CD4-positive, alpha-beta T cell (primary cell): Measurements from ENCODE around the gene C1orf105. TPM values are rescaled to one million over a fixed set of nuclear protein-coding genes. Genes with fewer than 3 reads are reported as not detected.

Experiments
- ATAC-seq: fragments of 200-7000 bp; cut with Tn5 transposase; one replicate; pipeline ENCODE4 v1.10.0; 2022; ENCODE audit warnings: mild to moderate bottlenecking; ENCODE audit not compliant: poor library complexity
- CTCF ChIA-PET: fragments of 350-600 bp; sonication (Branson Sonifier 250); formaldehyde crosslinking; loops from one replicate; lab custom pipeline; 2021; ENCODE audit warnings: antibody characterized with exemption, inconsistent platforms; lab: Charles Lee
- POLR2A ChIA-PET: fragments of 350-600 bp; sonication (Branson Sonifier 250); formaldehyde crosslinking; loops from one replicate; lab custom pipeline; 2021; ENCODE audit warnings: antibody characterized with exemption, inconsistent platforms; lab: Charles Lee
- DNase-seq, 14 experiments: peaks; one replicate each; pipeline ENCODE4 v3.0.0-alpha.2; 2013 to 2020; ENCODE audit warnings: mixed read lengths in 2 of 14
- H3K27ac ChIP-seq, 2 donors: one replicate each; pipeline versions ENCODE4 v1.5.1 to v1.7.0; 2013; ENCODE audit warnings: low read length in 2 of 2, low read depth in 1 of 2, mild to moderate bottlenecking in 1 of 2
- H3K27me3 ChIP-seq, 2 experiments: 1 replicate in 1 of 2; 2 replicates in 1 of 2; pipeline versions ENCODE4 v1.6.1 to v1.7.0; 2013; ENCODE audit warnings: low read length in 2 of 2, control low read depth in 1 of 2, mild to moderate bottlenecking in 1 of 2, moderate library complexity in 1 of 2; ENCODE audit not compliant: insufficient read depth in 2 of 2, control insufficient read depth in 1 of 2
- H3K36me3 ChIP-seq: one replicate; pipeline ENCODE4 v1.6.1; 2013; ENCODE audit warnings: low read length, control low read depth; ENCODE audit not compliant: insufficient read depth
- H3K4me1 ChIP-seq: one replicate; pipeline ENCODE4 v1.6.1; 2013; ENCODE audit warnings: low read length, control low read depth; ENCODE audit not compliant: insufficient read depth
- H3K4me3 ChIP-seq: one replicate; pipeline ENCODE4 v1.5.1; 2013; ENCODE audit warnings: mild to moderate bottlenecking, low read length, moderate library complexity
- H3K9me3 ChIP-seq, 2 experiments: 1 replicate in 1 of 2; 2 replicates in 1 of 2; pipeline versions ENCODE4 v1.6.1 to v1.7.0; 2013; ENCODE audit warnings: low read length in 2 of 2, mild to moderate bottlenecking in 2 of 2, control low read depth in 1 of 2, moderate library complexity in 1 of 2; ENCODE audit not compliant: control insufficient read depth in 1 of 2, insufficient read depth in 1 of 2
- H3K27ac Mint-ChIP-seq: one replicate; pipeline ENCODE4 v1.8.0; 2020; ENCODE audit warnings: mixed read lengths
- H3K27me3 Mint-ChIP-seq: one replicate; pipeline ENCODE4 v1.8.0; 2021; ENCODE audit warnings: mixed read lengths
- H3K36me3 Mint-ChIP-seq: one replicate; pipeline ENCODE4 v1.8.0; 2021; ENCODE audit warnings: low read depth, mixed read lengths
- H3K4me1 Mint-ChIP-seq: one replicate; pipeline ENCODE4 v1.8.0; 2021; ENCODE audit warnings: low read depth, mixed read lengths
- H3K4me3 Mint-ChIP-seq: one replicate; pipeline ENCODE4 v1.8.0; 2020; ENCODE audit warnings: mild to moderate bottlenecking, mixed read lengths
- H3K9me3 Mint-ChIP-seq: one replicate; pipeline ENCODE4 v1.8.0; 2020; ENCODE audit warnings: mixed read lengths
- intact Hi-C, 2 experiments: fragments of 100-400 bp; cut with DNase I in 1 of 2; cut with micrococcal nuclease in 1 of 2; formaldehyde crosslinking; loops; one replicate each; pipeline versions ENCODE4 v1.15.1 to v1.9.0; 2023 to 2025; cut with DNase I, micrococcal nuclease
- total RNA-seq, 174 experiments: library from RNA in 2 of 174; stranded (reverse) in 2 of 174; gene quantifications; one replicate each; pipeline ENCODE4 v1.2.3 and lab custom pipeline; 2021 to 2026
- TF ChIP-seq, protein P1 (sequence below): fragments of 200-600 bp; IDR thresholded peaks from one replicate; pipeline ENCODE4 v1.8.0; 2022; ENCODE audit warnings: antibody characterized with exemption, mild to moderate bottlenecking

C1orf105 gene
- total RNA-seq, 2 experiments from 2014 or later = not detected

DNA sequence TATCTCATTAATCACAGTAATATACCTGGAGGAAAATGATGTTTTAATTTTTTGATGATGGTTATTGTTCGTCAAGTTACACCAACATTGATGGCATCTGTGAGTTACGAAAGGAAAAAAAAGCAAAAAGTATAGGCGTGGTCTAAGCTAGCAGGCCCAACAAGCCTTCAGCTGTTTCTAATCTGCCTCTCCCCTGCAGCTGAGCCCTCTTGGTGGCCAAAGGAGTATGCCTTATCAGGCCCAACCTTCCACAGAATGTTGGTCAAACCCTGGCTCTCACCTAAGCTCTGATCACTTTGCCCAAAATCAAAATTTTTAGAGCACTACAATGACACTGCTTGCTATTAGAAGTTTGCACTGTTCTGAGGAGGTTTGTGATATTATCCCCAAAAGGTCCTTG lies 4.9 kb downstream of the C1orf105 start:
- DNase-seq (no peak), ATAC-seq (no peak)
- Histone ChIP-seq H3K36me3 (no peaks in the 10 kb centered on the region), H3K4me1 (peaks cover 16% of the 10 kb centered on the region), H3K27ac (no peak overlapping the region), H3K9me3 (no peaks in the 10 kb centered on the region), H3K27me3 (no peaks in the 10 kb centered on the region), H3K4me3 (no peak overlapping the region)
- ChIA-PET POLR2A (interaction anchor here (1.1 kb wide), 1 partner anchor 9 kb away, joined by 3 read pairs; no protein-coding TSS in a partner anchor), CTCF (interaction anchor here (1.1 kb wide), 1 partner anchor 19 kb away, joined by 3 read pairs; the partner anchor contains the start of gene PIGC)
- TF ChIP-seq, protein P1, sequence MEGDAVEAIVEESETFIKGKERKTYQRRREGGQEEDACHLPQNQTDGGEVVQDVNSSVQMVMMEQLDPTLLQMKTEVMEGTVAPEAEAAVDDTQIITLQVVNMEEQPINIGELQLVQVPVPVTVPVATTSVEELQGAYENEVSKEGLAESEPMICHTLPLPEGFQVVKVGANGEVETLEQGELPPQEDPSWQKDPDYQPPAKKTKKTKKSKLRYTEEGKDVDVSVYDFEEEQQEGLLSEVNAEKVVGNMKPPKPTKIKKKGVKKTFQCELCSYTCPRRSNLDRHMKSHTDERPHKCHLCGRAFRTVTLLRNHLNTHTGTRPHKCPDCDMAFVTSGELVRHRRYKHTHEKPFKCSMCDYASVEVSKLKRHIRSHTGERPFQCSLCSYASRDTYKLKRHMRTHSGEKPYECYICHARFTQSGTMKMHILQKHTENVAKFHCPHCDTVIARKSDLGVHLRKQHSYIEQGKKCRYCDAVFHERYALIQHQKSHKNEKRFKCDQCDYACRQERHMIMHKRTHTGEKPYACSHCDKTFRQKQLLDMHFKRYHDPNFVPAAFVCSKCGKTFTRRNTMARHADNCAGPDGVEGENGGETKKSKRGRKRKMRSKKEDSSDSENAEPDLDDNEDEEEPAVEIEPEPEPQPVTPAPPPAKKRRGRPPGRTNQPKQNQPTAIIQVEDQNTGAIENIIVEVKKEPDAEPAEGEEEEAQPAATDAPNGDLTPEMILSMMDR = no peak
- Mint-ChIP-seq H3K9me3 (no peaks in the 10 kb centered on the region), H3K4me1 (peaks cover 17% of the 10 kb centered on the region), H3K27me3 (no peaks in the 10 kb centered on the region), H3K27ac (no peak overlapping the region), H3K4me3 (no peak overlapping the region), H3K36me3 (no peaks in the 10 kb centered on the region)
- intact Hi-C loops = loop anchor here (5.0 kb wide), 2 partner anchors 292 to 297 kb away; no protein-coding TSS in a partner anchor

DNA sequence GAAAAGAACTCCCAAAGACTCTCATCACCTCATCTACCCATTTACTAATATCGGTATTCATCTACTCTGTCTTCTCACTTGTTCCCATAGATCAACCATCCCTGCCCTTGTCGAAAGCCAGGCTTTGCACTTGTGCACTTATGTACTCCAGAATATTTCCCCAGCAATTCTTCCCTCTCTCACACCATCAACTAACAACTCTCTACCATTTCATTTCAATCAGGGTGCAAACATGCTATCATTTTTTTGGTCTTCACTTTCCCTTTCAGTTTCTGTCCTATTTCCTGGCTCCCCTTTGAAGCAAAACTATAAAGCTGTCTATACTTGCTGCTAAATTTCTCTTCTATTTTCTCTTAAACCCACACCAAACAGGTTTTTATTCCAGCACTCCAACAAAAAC lies 6.7 kb downstream of the C1orf105 start:
- Mint-ChIP-seq H3K27ac (no peak overlapping the region), H3K4me3 (no peak overlapping the region), H3K27me3 (no peaks in the 10 kb centered on the region), H3K36me3 (no peaks in the 10 kb centered on the region), H3K4me1 (peaks cover 16% of the 10 kb centered on the region), H3K9me3 (no peaks in the 10 kb centered on the region)
- H3K4me3 ChIP-seq = peak overlapping the region; percentile 17
- H3K27me3 ChIP-seq = no peaks in the 10 kb centered on the region
- intact Hi-C loops = loop anchor here (5.0 kb wide), 2 partner anchors 290 to 295 kb away; no protein-coding TSS in a partner anchor
- no peaks in the 10 kb centered on the region for H3K36me3 ChIP-seq
- ChIA-PET POLR2A (interaction anchor here (0.7 to 3.9 kb wide), 5 partner anchors 17 to 105 kb away, joined by 3 to 25 read pairs (median 10); partner anchors contain the start of genes PIGC and SUCO), CTCF (no interaction called here)
- DNase-seq = peak in 2 of 14 experiments; percentile 32 to 64
- H3K4me1 ChIP-seq = peaks cover 34% of the 10 kb centered on the region
- H3K27ac ChIP-seq = peak overlapping the region; percentile 31 to 43
- H3K9me3 ChIP-seq = no peaks in the 10 kb centered on the region
- no peak for ATAC-seq
- TF ChIP-seq, protein P1 = no peak

DNA sequence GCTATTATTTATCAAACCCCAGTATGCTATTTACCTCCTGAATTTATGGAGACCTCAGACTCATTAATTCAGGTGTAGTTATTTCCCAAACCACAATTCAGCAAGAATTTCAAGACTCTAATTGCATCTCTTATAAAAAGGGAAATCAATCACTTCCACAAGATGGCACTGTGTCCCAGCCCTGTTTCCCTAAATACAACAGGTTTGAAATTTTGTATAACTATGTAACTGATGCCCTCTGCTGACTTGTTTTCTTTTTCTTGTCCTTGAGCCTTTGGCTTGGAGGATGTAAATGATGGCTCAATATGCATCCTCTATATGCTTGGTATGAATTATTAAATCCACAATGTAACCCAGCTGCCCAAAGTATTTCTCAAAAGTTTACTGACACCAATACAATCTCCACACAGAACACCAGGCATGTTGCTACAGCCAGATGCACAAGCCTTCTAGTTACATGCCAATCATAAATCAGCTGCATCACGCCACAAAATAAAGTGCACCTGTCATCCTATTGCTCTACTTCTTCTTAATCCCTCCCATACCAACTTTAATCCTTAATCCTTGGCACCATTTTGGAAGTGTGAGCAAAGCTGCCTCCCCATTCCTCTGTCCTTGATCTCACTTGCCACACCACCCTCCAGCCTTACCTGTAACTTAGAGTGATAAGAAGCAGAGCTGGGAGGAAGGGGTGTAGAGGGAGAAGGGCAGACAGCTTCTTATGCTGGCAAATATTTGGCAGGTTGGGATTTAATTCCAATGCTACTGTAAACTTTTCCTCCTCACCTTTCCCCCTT lies 9.0 kb downstream of the C1orf105 start:
- H3K4me3 Mint-ChIP-seq = peak overlapping the region; percentile 64
- H3K27ac Mint-ChIP-seq = peak overlapping the region; percentile 75
- peaks cover 39% of the 10 kb centered on the region for H3K4me1 Mint-ChIP-seq

More for the DNA sequence above, 9.0 kb downstream of the C1orf105 start:
- Histone ChIP-seq H3K27me3 (no peaks in the 10 kb centered on the region), H3K9me3 (no peaks in the 10 kb centered on the region), H3K4me3 (no peak overlapping the region), H3K27ac (no peak overlapping the region), H3K4me1 (peaks cover 39% of the 10 kb centered on the region), H3K36me3 (no peaks in the 10 kb centered on the region)
- Mint-ChIP-seq H3K36me3 (peaks cover 9% of the 10 kb centered on the region), H3K27me3 (no peaks in the 10 kb centered on the region), H3K9me3 (no peaks in the 10 kb centered on the region)
- CTCF ChIA-PET = interaction anchor here (0.9 to 1.9 kb wide), 7 partner anchors 10 to 290 kb away, joined by 3 to 7 read pairs (median 4); partner anchors contain the start of gene PIGC
- TF ChIP-seq, protein P1 = peak; percentile 80
- POLR2A ChIA-PET = interaction anchor here (0.7 to 3.9 kb wide), 7 partner anchors 10 to 290 kb away, joined by 3 to 25 read pairs (median 3); partner anchors contain the start of genes PIGC and SUCO
- ATAC-seq (peak; percentile 75), DNase-seq (peak in 12 of 14 experiments; percentile 8 to 81 (median 34))
- intact Hi-C loops = loop anchor here (1.0 to 5.0 kb wide), 6 partner anchors 15 to 427 kb away; partner anchors contain the start of gene PIGC (in 2 of the 2)
